OCI-LY1 (cell line): Measurements from ENCODE around the gene GAS2L3.

ENCODE experiments used
- H2AFZ ChIP-seq: fragments of 200-600 bp; sonication (generic), shearing (Covaris generic); 2 replicates; pipeline ENCODE4 v1.6.0; 2014; ENCODE audit warnings: antibody characterized with exemption, mild to moderate bottlenecking, low read length
- H3F3A ChIP-seq: fragments of 200-600 bp; sonication (generic), shearing (Covaris generic); 2 replicates; pipeline ENCODE4 v1.6.0; 2014; ENCODE audit warnings: mild to moderate bottlenecking, antibody characterized with exemption, low read length, moderate library complexity; ENCODE audit not compliant: insufficient read depth
- H3K27ac ChIP-seq: fragments of 200-600 bp; sonication (generic); 2 replicates; pipeline ENCODE4 v1.5.1; 2014; ENCODE audit warnings: low read length, mixed run types, mild to moderate bottlenecking, low read depth; ENCODE audit not compliant: poor library complexity, severe bottlenecking
- H3K27me3 ChIP-seq: fragments of 200-600 bp; sonication (generic); 2 replicates; pipeline ENCODE4 v1.6.0; 2014; ENCODE audit warnings: antibody characterized with exemption, mild to moderate bottlenecking, low read length, moderate library complexity; ENCODE audit not compliant: insufficient read depth
- H3K36me3 ChIP-seq: fragments of 200-600 bp; sonication (generic); 2 replicates; pipeline ENCODE4 v1.6.1; 2014; ENCODE audit warnings: mild to moderate bottlenecking, antibody characterized with exemption, low read length, moderate library complexity, mixed read lengths; ENCODE audit not compliant: insufficient read depth
- H3K4me1 ChIP-seq: fragments of 200-600 bp; sonication (generic); 2 replicates; pipeline ENCODE4 v1.5.1; 2014; ENCODE audit warnings: mild to moderate bottlenecking, low read length, moderate library complexity; ENCODE audit not compliant: insufficient read depth, severe bottlenecking
- H3K4me2 ChIP-seq: fragments of 200-600 bp; sonication (generic), shearing (Covaris generic); 2 replicates; pipeline ENCODE4 v1.6.1; 2014; ENCODE audit warnings: low read length
- H3K4me3 ChIP-seq: fragments of 200-600 bp; sonication (generic); 2 replicates; pipeline ENCODE4 v1.5.1; 2014; ENCODE audit warnings: low read length, low read depth, mild to moderate bottlenecking, mixed read lengths; ENCODE audit not compliant: poor library complexity, severe bottlenecking
- H3K79me2 ChIP-seq: fragments of 200-600 bp; shearing (Covaris generic); 2 replicates; pipeline ENCODE4 v1.6.1; 2016; ENCODE audit warnings: mixed run types, low read length, mixed read lengths; ENCODE audit not compliant: insufficient read depth
- H3K9ac ChIP-seq: fragments of 200-600 bp; sonication (generic), shearing (Covaris generic); 2 replicates; pipeline ENCODE4 v1.6.1; 2014; ENCODE audit warnings: mild to moderate bottlenecking, low read length, mixed read lengths
- H3K9me2 ChIP-seq: fragments of 200-600 bp; sonication (generic), shearing (Covaris generic); 2 replicates; pipeline ENCODE4 v1.6.1; 2014; ENCODE audit warnings: low read depth, mild to moderate bottlenecking, low read length, mixed read lengths
- H3K9me3 ChIP-seq: fragments of 200-600 bp; shearing (Covaris generic); 2 replicates; pipeline ENCODE4 v1.6.1; 2014; ENCODE audit warnings: low read length, mixed read lengths
- H4K20me1 ChIP-seq: fragments of 200-600 bp; sonication (generic), shearing (Covaris generic); 2 replicates; pipeline ENCODE4 v1.6.0; 2016; ENCODE audit warnings: mild to moderate bottlenecking, low read length; ENCODE audit not compliant: insufficient read depth
- EZH2 ChIP-seq: fragments of 200-600 bp; sonication (generic), shearing (Covaris generic); IDR thresholded peaks from 2 replicates; pipeline ENCODE4 v1.8.0; 2017; ENCODE audit warnings: borderline replicate concordance, mixed run types, mild to moderate bottlenecking, antibody characterized with exemption, low read length, moderate library complexity, mixed read lengths
- TF ChIP-seq, protein P1 (sequence below): fragments of 200-600 bp; sonication (generic), shearing (Covaris generic); IDR thresholded peaks from 2 replicates; pipeline ENCODE4 v1.5.1; 2017; ENCODE audit warnings: mild to moderate bottlenecking, antibody characterized with exemption, low read length, moderate library complexity, mixed read lengths

GAS2L3 gene

GRCh38 chr12:100651108-100651507 is 77.6 kb downstream of the GAS2L3 start:
- Histone ChIP-seq H3K4me3 (no peak overlapping the region), H4K20me1 (no peaks in the 10 kb centered on the region), H3K4me1 (no peaks in the 10 kb centered on the region), H2AFZ (no peak overlapping the region), H3K4me2 (no peak overlapping the region), H3F3A (no peaks in the 10 kb centered on the region), H3K9me3 (no peaks in the 10 kb centered on the region), H3K79me2 (no peaks in the 10 kb centered on the region), H3K9me2 (no peaks in the 10 kb centered on the region), H3K27me3 (no peaks in the 10 kb centered on the region), H3K27ac (no peak overlapping the region), H3K36me3 (no peaks in the 10 kb centered on the region), H3K9ac (no peak overlapping the region)
- TF ChIP-seq, protein P1, sequence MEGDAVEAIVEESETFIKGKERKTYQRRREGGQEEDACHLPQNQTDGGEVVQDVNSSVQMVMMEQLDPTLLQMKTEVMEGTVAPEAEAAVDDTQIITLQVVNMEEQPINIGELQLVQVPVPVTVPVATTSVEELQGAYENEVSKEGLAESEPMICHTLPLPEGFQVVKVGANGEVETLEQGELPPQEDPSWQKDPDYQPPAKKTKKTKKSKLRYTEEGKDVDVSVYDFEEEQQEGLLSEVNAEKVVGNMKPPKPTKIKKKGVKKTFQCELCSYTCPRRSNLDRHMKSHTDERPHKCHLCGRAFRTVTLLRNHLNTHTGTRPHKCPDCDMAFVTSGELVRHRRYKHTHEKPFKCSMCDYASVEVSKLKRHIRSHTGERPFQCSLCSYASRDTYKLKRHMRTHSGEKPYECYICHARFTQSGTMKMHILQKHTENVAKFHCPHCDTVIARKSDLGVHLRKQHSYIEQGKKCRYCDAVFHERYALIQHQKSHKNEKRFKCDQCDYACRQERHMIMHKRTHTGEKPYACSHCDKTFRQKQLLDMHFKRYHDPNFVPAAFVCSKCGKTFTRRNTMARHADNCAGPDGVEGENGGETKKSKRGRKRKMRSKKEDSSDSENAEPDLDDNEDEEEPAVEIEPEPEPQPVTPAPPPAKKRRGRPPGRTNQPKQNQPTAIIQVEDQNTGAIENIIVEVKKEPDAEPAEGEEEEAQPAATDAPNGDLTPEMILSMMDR: peak; percentile 19; the same call in 1 of the 2 replicates
- TF ChIP-seq EZH2: no peak

DNA sequence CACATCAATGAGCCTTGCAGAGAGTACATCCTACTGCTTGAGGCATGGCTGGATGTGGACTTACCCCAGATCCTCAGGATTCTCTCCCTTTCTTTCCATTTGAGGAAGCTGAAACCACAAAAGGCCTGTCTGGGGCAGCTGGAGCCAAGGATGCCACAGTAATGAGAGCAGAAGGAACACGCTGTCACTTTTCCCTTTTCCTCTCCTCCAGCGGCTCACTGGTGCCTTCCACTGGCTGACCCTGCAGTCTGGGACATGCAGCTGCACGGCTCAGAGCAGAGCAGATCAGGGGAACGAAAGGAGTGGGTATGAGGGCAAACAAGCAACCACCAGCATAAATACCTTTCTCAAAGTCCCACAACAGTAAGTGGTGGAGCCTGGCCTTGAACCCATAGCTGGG is 78.2 kb downstream of the GAS2L3 start:
- H3K9me2 ChIP-seq: no peaks in the 10 kb centered on the region
- no peak overlapping the region for H3K27ac ChIP-seq
- H3K9ac ChIP-seq: no peak overlapping the region
- no peaks in the 10 kb centered on the region for H3K9me3 ChIP-seq
- no peak overlapping the region for H2AFZ ChIP-seq
- no peaks in the 10 kb centered on the region for H3K27me3 ChIP-seq
- H3F3A ChIP-seq: no peaks in the 10 kb centered on the region
- H3K4me2 ChIP-seq: no peak overlapping the region
- H3K4me3 ChIP-seq: no peak overlapping the region
- no peaks in the 10 kb centered on the region for H3K4me1 ChIP-seq
- no peak for TF ChIP-seq EZH2
- H4K20me1 ChIP-seq: no peaks in the 10 kb centered on the region
- H3K79me2 ChIP-seq: no peaks in the 10 kb centered on the region
- H3K36me3 ChIP-seq: no peaks in the 10 kb centered on the region

DNA sequence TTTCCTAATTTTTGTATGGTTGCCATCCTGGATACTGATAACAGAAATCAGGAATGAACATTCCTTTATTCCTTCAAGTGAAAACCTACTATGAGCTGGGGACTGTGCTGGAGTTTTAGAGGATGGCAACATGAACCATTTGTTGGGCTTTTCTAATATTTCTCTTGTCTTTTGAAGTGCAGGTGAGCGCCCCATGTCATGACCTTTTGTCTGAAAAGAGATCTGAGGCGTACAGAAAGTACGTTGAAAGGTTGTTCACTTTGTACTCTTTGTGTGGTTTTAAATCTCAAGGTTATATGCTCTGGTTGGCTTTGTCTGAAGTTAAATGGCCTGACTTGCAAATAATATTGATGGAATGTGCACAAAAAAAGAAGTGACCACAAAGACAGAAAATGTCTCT is 79.0 kb downstream of the GAS2L3 start:
- no peak overlapping the region for H3K4me2 ChIP-seq

DNA sequence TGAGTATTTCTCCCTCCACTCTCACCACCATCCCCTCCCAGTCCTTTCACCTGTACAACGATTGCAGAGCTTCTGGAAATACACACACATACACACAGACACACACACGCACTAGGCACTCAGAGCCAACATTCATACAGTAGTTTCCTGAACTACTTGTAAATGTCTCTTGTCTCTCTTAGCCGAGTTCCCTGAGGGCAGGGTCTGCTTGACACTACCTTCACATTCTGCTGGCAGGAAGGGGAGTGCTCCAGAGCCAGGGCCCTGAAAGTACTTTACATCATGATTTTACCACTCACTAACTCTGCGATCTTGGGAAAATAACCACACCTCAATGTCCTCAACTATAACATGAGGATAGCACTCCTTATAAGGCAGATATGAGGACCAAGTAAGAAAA is 82.7 kb downstream of the GAS2L3 start:
- Histone ChIP-seq H3K9me3 (no peaks in the 10 kb centered on the region), H3K4me2 (no peak overlapping the region), H2AFZ (no peak overlapping the region), H3K36me3 (no peaks in the 10 kb centered on the region), H3K27ac (no peak overlapping the region), H3K9ac (no peak overlapping the region), H3K79me2 (no peaks in the 10 kb centered on the region), H3K9me2 (no peaks in the 10 kb centered on the region; the same call in 1 of the 2 replicates), H3K4me1 (no peaks in the 10 kb centered on the region), H3K27me3 (no peaks in the 10 kb centered on the region), H3K4me3 (no peak overlapping the region), H4K20me1 (no peaks in the 10 kb centered on the region), H3F3A (no peaks in the 10 kb centered on the region)
- TF ChIP-seq, protein P1: no peak
- TF ChIP-seq EZH2: no peak

More for the DNA sequence above, 79.0 kb downstream of the GAS2L3 start:
- Histone ChIP-seq H3K9me2 (no peaks in the 10 kb centered on the region), H3K9ac (no peak overlapping the region), H2AFZ (no peak overlapping the region), H3F3A (no peaks in the 10 kb centered on the region), H3K27me3 (no peaks in the 10 kb centered on the region), H3K4me1 (no peaks in the 10 kb centered on the region), H3K9me3 (no peaks in the 10 kb centered on the region), H3K27ac (no peak overlapping the region), H3K4me3 (no peak overlapping the region), H3K36me3 (no peaks in the 10 kb centered on the region), H3K79me2 (no peaks in the 10 kb centered on the region), H4K20me1 (no peaks in the 10 kb centered on the region)
- TF ChIP-seq, protein P1: no peak
- no peak for TF ChIP-seq EZH2
